Keratinocyte (primary cell): ENCODE measurements around the gene TRPM6. TPM values are rescaled to one million over a fixed set of nuclear protein-coding genes. Genes with fewer than 3 reads are reported as not detected.

Experiments used
- DNase-seq: peaks from one replicate; pipeline ENCODE4 v3.0.0-alpha.2; 2011; ENCODE audit warnings: low read depth, missing footprints, low spot score
- FAIRE-seq: peaks from 2 replicates; lab custom pipeline; 2011; peaks lifted over from hg19 to GRCh38; lab: Jason Lieb, UNC
- H2AFZ ChIP-seq: 2 replicates; pipeline ENCODE4 v1.6.0; 2012; ENCODE audit warnings: low read length, control low read depth, inconsistent platforms; ENCODE audit not compliant: control insufficient read depth
- H3K27ac ChIP-seq: 2 replicates; pipeline ENCODE4 v1.5.1; 2011; ENCODE audit warnings: low read length; ENCODE audit not compliant: control insufficient read depth, insufficient read depth
- H3K27me3 ChIP-seq: 3 replicates; pipeline ENCODE4 v1.6.0; 2011; ENCODE audit warnings: low read length; ENCODE audit not compliant: control insufficient read depth, insufficient read depth; ENCODE audit errors: extremely low read depth
- H3K36me3 ChIP-seq, 2 experiments: 2 replicates in 1 of 2; 3 replicates in 1 of 2; pipeline ENCODE4 v1.5.1; 2011; ENCODE audit warnings: low read length in 2 of 2, mild to moderate bottlenecking in 1 of 2; ENCODE audit not compliant: control insufficient read depth in 2 of 2, insufficient read depth in 2 of 2; ENCODE audit errors: extremely low read depth in 1 of 2
- H3K4me1 ChIP-seq: 3 replicates; pipeline ENCODE4 v1.5.1; 2011; ENCODE audit warnings: low read length; ENCODE audit not compliant: control insufficient read depth, insufficient read depth; ENCODE audit errors: extremely low read depth
- H3K4me2 ChIP-seq: 3 replicates; pipeline ENCODE4 v1.6.0; 2011; ENCODE audit warnings: low read depth, low read length; ENCODE audit not compliant: control insufficient read depth, insufficient read depth; ENCODE audit errors: extremely low read depth
- H3K4me3 ChIP-seq, 3 experiments: fragments of 200-600 bp in 1 of 3; sonication (generic) in 1 of 3; 2 replicates in 2 of 3; 3 replicates in 1 of 3; pipeline ENCODE4 v1.5.1; 2011 to 2016; ENCODE audit warnings: low read length in 3 of 3, mild to moderate bottlenecking in 3 of 3, control low read depth in 2 of 3, inconsistent platforms in 1 of 3, low read depth in 1 of 3, mixed read lengths in 1 of 3, mixed run types in 1 of 3, moderate library complexity in 1 of 3; ENCODE audit not compliant: control insufficient read depth in 2 of 3, insufficient read depth in 2 of 3; ENCODE audit errors: extremely low read depth in 1 of 3
- H3K79me2 ChIP-seq: 2 replicates; pipeline ENCODE4 v1.6.0; 2012; ENCODE audit warnings: low read length; ENCODE audit not compliant: control insufficient read depth, insufficient read depth
- H3K9ac ChIP-seq: 3 replicates; pipeline ENCODE4 v1.6.0; 2011; ENCODE audit warnings: low read length; ENCODE audit not compliant: control insufficient read depth, insufficient read depth; ENCODE audit errors: extremely low read depth
- H3K9me1 ChIP-seq: 3 replicates; pipeline ENCODE4 v1.6.0; 2011; ENCODE audit warnings: low read length; ENCODE audit not compliant: control insufficient read depth, insufficient read depth; ENCODE audit errors: extremely low read depth
- H3K9me3 ChIP-seq: 2 replicates; pipeline ENCODE4 v1.5.1; 2012; ENCODE audit warnings: low read depth, low read length; ENCODE audit not compliant: control insufficient read depth
- H4K20me1 ChIP-seq: 3 replicates; pipeline ENCODE4 v1.6.0; 2011; ENCODE audit warnings: low read length; ENCODE audit not compliant: control insufficient read depth, insufficient read depth; ENCODE audit errors: extremely low read depth
- CTCF ChIP-seq, 3 experiments: IDR thresholded peaks in 1 of 3; conservative IDR thresholded peaks in 1 of 3; optimal IDR thresholded peaks in 1 of 3; 2 replicates in 2 of 3; 3 replicates in 1 of 3; pipeline versions ENCODE3 to v1.5.1; 2011; ENCODE audit warnings: low read length in 3 of 3, mild to moderate bottlenecking in 3 of 3, moderate library complexity in 2 of 3, control low read depth in 1 of 3, inconsistent platforms in 1 of 3; ENCODE audit not compliant: insufficient read depth in 2 of 3; ENCODE audit errors: extremely low read depth in 1 of 3
- EZH2 ChIP-seq: IDR thresholded peaks from one replicate; pipeline ENCODE4 v1.6.1; 2012; ENCODE audit warnings: inconsistent platforms, mild to moderate bottlenecking, low read length, moderate library complexity
- dilution Hi-C: fragments of 300-500 bp; cut with MboI; formaldehyde crosslinking; loops from one replicate; pipeline ENCODE4 v1.7.0; 2020; ENCODE audit warnings: low sequenced_read_pairs; ENCODE audit not compliant: extremely low pct_ligation_motif_present
- polyA plus RNA-seq, 5 experiments: library from polyadenylated mRNA; depleted of rRNA in 3 of 5; stranded (reverse) in 3 of 5; stranded (forward) in 1 of 5; unstranded in 1 of 5; fragments of >200 nt; gene quantifications; 1 replicate in 1 of 5; 2 replicates in 3 of 5; 3 replicates in 1 of 5; pipeline versions ENCODE4 v1.2.1 to v1.2.3, GENCODE V29; 2011 to 2012; ENCODE audit warnings: missing spikeins in 2 of 5, low read depth in 1 of 5, low replicate concordance in 1 of 5

Gene TRPM6
- polyA plus RNA-seq, 1 donor (not counting 4 experiments of a cell fraction or from before 2014, with no cell fraction given): 0.18 TPM

- H3K36me3 ChIP-seq: no peaks in the 10 kb centered on the region
- no peaks in the 10 kb centered on the region for H3K9me1 ChIP-seq
- H3K27ac ChIP-seq: no peak overlapping the region
- dilution Hi-C loops: no loop called here
- no peak overlapping the region for H3K9ac ChIP-seq
- no peak overlapping the region for H2AFZ ChIP-seq
- FAIRE-seq (no peak), DNase-seq (no peak)
- no peaks in the 10 kb centered on the region for H4K20me1 ChIP-seq
- no peak overlapping the region for H3K4me2 ChIP-seq
- no peaks in the 10 kb centered on the region for H3K79me2 ChIP-seq
- H3K27me3 ChIP-seq: no peaks in the 10 kb centered on the region
- no peak overlapping the region for H3K4me3 ChIP-seq
- no peaks in the 10 kb centered on the region for H3K4me1 ChIP-seq
- no peak for TF ChIP-seq EZH2
- TF ChIP-seq CTCF (optimal IDR thresholded peaks at IDR 0.05 in 1 of 3, IDR thresholded peaks at IDR 0.05 in 1 of 3, conservative IDR thresholded peaks at IDR 0.05 in 1 of 3; ENCODE audit: extremely low read depth in 1 of 3, insufficient read depth in 2 of 3, low read length in 3 of 3): no peak
- H3K9me3 ChIP-seq: no peaks in the 10 kb centered on the region
Observed at GRCh38 chr9:74683322-74683721, 204.4 kb downstream of the TRPM6 start.

GRCh38 chr9:74681906-74682305, 205.8 kb downstream of the TRPM6 start:
- no peak overlapping the region for H3K4me3 ChIP-seq
- dilution Hi-C loops: no loop called here
- H3K9me3 ChIP-seq: no peaks in the 10 kb centered on the region
- H2AFZ ChIP-seq: no peak overlapping the region
- no peak for FAIRE-seq
- H4K20me1 ChIP-seq: no peaks in the 10 kb centered on the region
- no peaks in the 10 kb centered on the region for H3K36me3 ChIP-seq
- no peak overlapping the region for H3K4me2 ChIP-seq
- H3K27ac ChIP-seq: no peak overlapping the region
- no peaks in the 10 kb centered on the region for H3K4me1 ChIP-seq
- H3K9me1 ChIP-seq: no peaks in the 10 kb centered on the region
- no peaks in the 10 kb centered on the region for H3K27me3 ChIP-seq
- no peaks in the 10 kb centered on the region for H3K79me2 ChIP-seq
- no peak overlapping the region for H3K9ac ChIP-seq
- no peak for TF ChIP-seq CTCF (optimal IDR thresholded peaks at IDR 0.05 in 1 of 3, IDR thresholded peaks at IDR 0.05 in 1 of 3, conservative IDR thresholded peaks at IDR 0.05 in 1 of 3; ENCODE audit: extremely low read depth in 1 of 3, insufficient read depth in 2 of 3, low read length in 3 of 3)
- TF ChIP-seq EZH2: no peak
- no peak for DNase-seq
